Loucy (cell line): ENCODE data around the gene ACTR2.

ENCODE experiments used
- CTCF ChIP-seq: fragments of 200-600 bp; sonication (generic); conservative IDR thresholded peaks from 2 replicates; pipeline ENCODE4 v1.5.1; 2014; ENCODE audit warnings: mild to moderate bottlenecking, antibody characterized with exemption, low read length
- EZH2phosphoT487 ChIP-seq: fragments of 200-600 bp; IDR thresholded peaks from 2 replicates; pipeline ENCODE4 v1.6.1; 2018; ENCODE audit warnings: antibody characterized with exemption, mild to moderate bottlenecking, moderate library complexity, borderline replicate concordance

GRCh38 chr2:65316072-65316471, 88.4 kb downstream of the ACTR2 start:
- TF ChIP-seq CTCF (no peak), EZH2phosphoT487 (no peak)
